LNCAP (cell line): ENCODE results near the gene AFF4.

ENCODE experiments used
- TF ChIP-seq, protein P1 (sequence below): fragments of 450-650 bp; IDR thresholded peaks from 2 replicates; pipeline ENCODE4 v1.5.1; 2017; ENCODE audit warnings: mild to moderate bottlenecking

AFF4 gene

DNA sequence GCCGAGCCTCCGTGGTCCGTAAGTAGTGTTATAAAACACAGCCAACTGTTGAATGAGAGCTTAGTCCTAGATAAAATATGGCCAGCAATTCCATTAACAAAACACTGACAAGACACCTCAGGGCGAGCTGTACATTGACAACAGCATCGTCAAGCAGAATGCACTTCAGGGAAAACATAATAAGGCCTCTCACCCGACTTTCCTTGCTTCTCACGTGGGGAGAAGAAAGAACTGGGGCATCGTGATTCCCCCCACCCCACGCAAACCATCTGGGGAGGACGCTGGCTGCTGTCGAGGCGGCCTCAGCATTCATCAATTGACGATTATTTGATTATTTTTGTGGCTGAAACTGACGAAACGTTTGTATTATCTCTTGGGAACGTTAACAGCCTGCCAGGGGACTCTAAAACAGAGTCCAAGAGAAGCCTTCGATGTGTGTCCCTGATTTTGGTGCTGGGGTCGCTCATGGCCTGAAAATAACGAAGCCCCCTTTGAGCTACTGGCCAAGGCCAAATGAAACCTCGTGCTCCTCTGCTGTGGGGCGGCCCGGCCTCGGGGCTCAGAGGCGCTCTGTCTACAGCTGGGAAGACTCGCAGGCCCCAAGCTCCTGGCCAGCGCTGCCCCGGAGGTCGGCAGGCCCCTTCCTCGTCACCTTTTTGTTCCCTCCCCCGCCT lies 97.6 kb downstream of the AFF4 start:
- TF ChIP-seq, protein P1, sequence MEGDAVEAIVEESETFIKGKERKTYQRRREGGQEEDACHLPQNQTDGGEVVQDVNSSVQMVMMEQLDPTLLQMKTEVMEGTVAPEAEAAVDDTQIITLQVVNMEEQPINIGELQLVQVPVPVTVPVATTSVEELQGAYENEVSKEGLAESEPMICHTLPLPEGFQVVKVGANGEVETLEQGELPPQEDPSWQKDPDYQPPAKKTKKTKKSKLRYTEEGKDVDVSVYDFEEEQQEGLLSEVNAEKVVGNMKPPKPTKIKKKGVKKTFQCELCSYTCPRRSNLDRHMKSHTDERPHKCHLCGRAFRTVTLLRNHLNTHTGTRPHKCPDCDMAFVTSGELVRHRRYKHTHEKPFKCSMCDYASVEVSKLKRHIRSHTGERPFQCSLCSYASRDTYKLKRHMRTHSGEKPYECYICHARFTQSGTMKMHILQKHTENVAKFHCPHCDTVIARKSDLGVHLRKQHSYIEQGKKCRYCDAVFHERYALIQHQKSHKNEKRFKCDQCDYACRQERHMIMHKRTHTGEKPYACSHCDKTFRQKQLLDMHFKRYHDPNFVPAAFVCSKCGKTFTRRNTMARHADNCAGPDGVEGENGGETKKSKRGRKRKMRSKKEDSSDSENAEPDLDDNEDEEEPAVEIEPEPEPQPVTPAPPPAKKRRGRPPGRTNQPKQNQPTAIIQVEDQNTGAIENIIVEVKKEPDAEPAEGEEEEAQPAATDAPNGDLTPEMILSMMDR, result no peak

DNA sequence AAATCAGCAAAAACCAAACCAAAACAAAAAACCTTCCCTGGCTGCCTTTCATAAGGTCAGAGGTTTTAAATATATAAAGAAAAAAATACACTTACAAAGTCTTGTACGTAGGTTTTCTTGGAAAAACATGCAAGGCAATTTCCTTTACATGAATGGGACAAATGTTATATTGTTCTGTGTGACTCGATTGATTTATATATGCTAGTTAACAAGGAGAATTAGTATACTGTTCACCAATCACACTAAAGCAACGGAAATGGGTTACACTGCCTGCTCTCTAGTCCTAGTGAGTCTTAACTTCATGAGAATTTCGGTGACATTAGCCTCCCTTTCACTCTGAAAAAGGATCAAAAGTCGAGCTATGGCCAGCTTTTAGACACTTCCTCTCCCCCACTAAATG lies 102.7 kb downstream of the AFF4 start:
- TF ChIP-seq, protein P1, result no peak

DNA sequence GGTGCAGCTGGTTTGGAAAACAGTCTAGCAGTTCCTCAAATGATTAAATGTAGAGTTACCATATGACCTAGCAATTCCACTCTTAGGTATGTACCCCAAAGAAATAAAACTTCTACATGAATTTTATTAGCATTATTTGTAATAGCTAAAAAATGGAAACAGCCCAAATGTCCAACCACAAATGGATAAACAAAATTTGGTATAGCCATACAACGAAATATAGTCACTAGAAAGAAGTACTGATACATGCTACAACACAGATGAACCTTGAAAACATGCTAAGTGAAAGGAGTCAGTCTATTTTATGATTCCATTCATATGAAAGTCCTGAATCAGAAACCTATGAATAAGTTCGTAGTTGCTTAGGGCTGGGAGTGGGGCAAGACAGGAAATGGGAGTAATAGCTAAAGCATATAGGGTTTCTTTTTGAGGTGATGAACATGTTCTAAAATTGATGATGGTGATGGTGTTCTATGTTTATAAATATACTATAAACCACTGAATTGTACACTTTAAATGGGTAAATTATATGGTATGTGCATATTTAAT lies 103.5 kb downstream of the AFF4 start:
- TF ChIP-seq, protein P1, result no peak

DNA sequence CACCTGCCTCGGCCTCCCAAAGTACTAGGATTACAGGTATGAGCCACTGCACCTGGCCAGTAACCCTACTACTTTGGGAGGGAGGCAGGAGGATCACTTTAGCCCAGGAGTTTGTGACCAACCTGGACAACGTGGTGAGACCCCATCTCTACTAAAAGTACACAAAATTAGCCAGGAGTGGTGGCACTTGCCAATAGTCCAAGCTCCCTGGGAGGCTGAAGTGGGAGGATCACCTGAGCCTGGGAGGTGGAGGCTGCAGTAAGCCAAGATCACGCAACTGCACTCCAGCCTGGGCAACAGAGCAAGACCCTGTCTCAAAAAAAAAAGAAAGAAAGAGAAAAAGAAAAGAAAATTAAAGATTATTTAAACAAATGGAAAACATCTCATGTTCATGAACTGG lies 107.4 kb downstream of the AFF4 start:
- TF ChIP-seq, protein P1, result no peak

DNA sequence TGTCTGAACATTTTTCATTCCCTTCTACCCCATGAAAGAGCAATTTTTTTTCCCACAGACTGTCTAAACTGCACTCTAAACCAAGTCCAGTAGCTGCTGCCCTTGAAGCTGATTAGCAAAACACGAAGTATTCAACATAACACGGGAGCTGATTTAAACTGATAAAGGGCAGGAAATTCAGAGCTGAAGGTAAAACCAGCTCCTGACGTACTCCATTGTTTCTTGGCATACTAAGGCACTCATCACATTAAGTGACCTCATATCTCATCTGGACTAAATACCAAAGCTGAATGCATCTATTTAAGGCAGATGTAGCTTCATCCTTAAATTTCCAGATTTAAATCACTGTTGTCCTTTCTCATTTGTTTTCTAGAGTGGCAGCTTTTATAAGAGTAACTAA lies 109.1 kb downstream of the AFF4 start:
- TF ChIP-seq, protein P1, result no peak

DNA sequence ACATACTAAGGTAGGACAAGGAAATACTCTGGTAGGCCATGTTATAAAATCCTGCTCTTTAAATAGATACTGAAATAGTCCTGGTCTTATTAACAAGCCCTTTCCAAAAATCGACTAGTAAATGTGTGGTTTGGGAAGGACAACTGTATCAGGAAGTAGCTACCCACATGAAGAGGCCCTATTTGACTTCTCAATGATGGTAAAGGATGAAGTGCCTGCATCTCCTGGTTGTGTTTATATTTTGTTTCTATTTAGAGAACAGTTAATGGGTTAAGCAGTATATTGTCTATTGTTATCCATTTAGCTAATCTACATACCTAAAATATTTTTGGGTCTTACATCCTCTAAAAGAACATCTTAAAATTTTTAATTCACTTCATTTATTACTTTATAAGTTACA lies 109.6 kb downstream of the AFF4 start:
- TF ChIP-seq, protein P1, result no peak

DNA sequence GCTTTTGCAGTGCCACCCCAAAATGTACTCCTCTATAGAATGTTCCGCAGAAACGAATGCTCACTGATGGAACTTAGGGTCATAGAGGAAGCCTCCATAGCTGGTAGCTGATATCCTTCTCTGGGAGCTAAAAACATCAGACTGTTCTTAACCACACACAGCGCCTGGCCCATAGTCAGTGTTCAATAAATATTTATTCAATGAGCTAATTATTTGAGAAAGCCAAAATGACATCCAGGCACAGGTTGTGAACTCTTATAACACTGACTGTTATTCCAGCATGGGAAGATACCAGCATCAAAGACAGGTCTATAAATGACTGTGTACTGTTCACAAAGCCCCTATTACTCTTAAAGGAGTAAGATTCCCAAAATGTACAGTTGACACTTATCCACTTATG lies 110.1 kb downstream of the AFF4 start:
- TF ChIP-seq, protein P1, result no peak
